Measurements from ENCODE around the gene L3MBTL2.

L3MBTL2 gene

DNA sequence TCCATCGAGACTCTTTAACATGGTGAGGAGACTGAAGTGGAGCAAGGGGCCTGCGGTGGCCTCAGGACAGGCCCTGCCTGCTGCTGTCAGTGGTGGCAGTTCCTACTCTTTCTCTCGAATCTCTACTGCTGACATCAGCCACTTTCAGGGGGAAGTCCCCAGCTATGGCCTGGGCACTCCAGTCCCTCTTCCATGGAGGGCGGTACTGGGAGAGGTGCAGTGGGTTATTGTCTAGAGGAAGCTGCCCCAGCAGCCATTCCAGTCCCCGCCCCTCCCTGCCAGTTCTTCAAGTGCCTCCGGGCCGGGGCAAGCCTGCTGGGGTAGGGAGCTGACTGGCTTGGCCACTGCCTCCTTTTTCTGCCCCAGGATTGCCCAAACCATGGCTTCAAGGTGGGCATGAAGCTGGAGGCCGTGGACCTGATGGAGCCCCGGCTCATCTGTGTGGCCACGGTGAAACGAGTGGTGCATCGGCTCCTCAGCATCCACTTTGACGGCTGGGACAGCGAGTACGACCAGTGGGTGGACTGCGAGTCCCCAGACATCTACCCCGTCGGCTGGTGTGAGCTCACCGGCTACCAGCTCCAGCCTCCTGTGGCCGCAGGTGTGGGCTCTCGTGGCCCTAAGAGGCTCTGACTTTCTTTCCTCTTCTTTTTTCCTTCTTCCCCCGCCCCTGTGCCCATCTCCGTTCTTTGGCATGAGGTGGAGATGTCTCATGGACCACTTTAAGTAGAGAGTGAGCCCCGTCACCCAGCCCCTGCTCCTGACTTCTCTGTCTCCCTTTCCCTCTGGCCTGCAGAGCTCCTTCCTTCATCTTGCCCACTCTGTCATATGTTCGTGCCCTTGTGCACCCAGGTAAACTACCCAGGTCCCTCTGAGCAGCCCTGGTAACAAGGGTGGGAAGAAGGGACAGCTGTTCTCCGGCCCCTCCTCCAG is 21.9 kb downstream of the L3MBTL2 start:
- no peak overlapping the region for H3K27ac ChIP-seq
- TF ChIP-seq ZFX (IDR thresholded peaks at IDR 0.05; ENCODE audit: borderline replicate concordance) (no peak), CTCF (IDR thresholded peaks at IDR 0.05) (no peak)

DNA sequence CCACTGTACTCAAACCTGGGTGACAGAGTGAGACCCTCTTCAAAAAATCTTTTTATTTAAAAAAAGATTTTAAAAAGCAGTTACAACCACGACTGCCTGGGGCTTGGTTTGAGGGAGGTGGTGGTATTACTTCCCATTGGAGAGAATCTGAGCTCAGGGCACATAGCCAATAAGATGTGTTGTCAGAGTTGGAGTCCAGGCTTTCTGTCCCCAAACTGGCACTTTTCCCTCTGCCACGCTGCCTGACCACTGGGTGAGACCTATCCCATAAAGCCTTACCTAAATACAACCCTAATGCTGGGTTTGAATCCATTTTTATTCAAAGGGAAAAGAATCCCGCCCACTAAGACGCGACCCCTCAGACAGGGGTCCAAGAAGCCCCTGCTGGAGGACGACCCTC is 24.1 kb downstream of the L3MBTL2 start:
- TF ChIP-seq ZFX (IDR thresholded peaks at IDR 0.05; ENCODE audit: borderline replicate concordance) (no peak), CTCF (IDR thresholded peaks at IDR 0.05) (no peak)
- no peak overlapping the region for H3K27ac ChIP-seq

DNA sequence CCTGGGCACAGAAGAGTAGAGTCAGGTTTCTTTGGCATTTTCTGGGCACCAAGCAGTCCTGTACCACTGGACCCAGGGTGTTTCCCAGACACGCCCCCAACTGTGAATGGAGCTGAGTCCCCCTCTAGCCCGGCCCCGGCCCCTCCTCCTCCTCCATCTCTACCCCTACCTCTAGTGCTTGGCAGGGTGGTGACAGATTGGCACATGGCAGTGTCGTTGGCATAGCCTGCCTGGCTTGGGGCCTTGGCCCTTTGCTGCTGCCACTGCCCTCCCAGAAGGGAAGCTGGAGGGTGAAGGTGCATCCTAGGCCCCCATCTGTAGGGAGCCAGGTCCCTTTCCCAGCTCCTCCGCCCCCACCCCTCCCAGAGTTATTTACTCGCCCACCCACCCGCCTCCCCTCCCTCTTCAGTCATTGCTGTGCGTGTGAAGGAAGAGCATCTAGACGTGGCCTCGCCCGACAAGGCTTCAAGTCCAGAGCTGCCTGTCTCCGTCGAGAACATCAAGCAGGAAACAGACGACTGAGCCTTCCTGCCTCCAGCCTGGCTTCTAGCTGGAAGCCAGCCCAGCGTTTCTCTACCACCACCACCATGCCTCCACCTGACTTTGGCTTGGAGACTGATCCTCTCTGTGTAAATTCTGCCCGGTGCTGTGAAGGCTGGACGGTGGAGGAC is 24.8 kb downstream of the L3MBTL2 start:
- no peak overlapping the region for H3K27ac ChIP-seq
- no peak for TF ChIP-seq CTCF (IDR thresholded peaks at IDR 0.05)
- no peak for TF ChIP-seq ZFX (IDR thresholded peaks at IDR 0.05; ENCODE audit: borderline replicate concordance)

GRCh38 chr22:41230401-41230785 is 25.3 kb downstream of the L3MBTL2 start:
- H3K27ac ChIP-seq: no peak overlapping the region
- TF ChIP-seq ZFX (IDR thresholded peaks at IDR 0.05; ENCODE audit: borderline replicate concordance): no peak
- no peak for TF ChIP-seq CTCF (IDR thresholded peaks at IDR 0.05)

GRCh38 chr22:41231369-41231768 is 26.3 kb downstream of the L3MBTL2 start:
- TF ChIP-seq CTCF (IDR thresholded peaks at IDR 0.05) (no peak), ZFX (IDR thresholded peaks at IDR 0.05; ENCODE audit: borderline replicate concordance) (no peak)
- no peak overlapping the region for H3K27ac ChIP-seq

DNA sequence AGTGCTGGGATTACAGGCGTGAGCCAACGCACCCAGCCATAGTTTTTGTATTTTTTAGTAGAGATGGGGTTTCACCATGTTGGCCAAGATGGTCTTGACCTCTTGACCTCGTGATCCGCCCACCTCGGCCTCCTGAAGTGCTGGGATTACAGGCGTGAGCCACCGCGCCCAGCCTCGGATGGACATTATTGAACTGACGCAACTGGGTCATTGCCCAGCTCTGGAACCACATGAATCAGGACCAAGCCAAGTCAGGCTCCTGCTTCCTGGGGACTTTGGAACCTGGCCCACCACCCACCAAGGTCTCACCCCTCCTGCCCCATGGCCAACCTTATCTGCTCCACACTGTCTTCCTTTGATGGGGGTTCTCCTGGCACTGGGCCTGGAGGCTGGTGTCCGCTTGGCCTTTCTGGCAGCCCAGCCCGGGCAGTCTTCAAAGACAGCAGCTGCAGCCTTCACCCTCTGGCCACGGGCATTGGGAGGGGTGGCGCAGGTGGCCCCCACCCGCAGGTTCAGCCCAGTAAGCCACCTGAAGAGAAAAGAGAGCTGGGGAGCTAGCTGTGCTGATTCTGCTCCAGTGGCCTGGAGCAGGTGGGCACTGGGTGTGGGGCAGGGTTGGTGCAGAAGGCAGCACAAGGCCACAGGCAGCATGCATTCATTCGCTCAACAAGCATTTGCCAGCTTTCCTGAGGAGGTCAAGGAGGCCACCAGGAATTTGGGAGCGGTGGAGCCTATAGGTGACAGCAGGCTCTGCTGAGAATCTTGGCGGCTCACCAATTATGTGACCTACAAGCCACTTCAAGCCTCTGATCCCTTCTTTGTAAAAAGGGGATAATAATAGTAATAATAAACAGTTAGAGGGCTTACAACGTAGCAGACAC is 29.9 kb downstream of the L3MBTL2 start:
- no peak overlapping the region for H3K27ac ChIP-seq
- TF ChIP-seq ZFX (IDR thresholded peaks at IDR 0.05; ENCODE audit: borderline replicate concordance): no peak
- no peak for TF ChIP-seq CTCF (IDR thresholded peaks at IDR 0.05)

Measured in 22Rv1 (cell line).